T-helper 1 cell treated with Interleukin-12 subunit alpha and Interleukin-12 subunit beta and Interleukin-4 antibody, amounts not matched to agents 30 ng/mL and 1 ng/mL, for 36 hours (primary cell): ENCODE results near the gene ADGRG7. TPM values are rescaled to one million over a fixed set of nuclear protein-coding genes. Genes with fewer than 3 reads are reported as not detected.
"Not testable (repeated sequence)": the region's sequence is repeated elsewhere in the genome, so short reads cannot be mapped to it uniquely, and the experiment has no call there.

ENCODE experiments used
- intact Hi-C: fragments of 100-400 bp; cut with micrococcal nuclease; formaldehyde crosslinking; loops from one replicate; pipeline ENCODE4 v1.15.1; 2024
- total RNA-seq: library from RNA; stranded (reverse); gene quantifications from 2 replicates; pipeline ENCODE4 v1.2.3, GENCODE V29; 2022

Gene ADGRG7
- total RNA-seq, 1 donor from 2014 or later, result not detected

- intact Hi-C loops, result no loop called here
Measured at GRCh38 chr3:100641471-100642032, 32.2 kb downstream of the ADGRG7 start.

DNA sequence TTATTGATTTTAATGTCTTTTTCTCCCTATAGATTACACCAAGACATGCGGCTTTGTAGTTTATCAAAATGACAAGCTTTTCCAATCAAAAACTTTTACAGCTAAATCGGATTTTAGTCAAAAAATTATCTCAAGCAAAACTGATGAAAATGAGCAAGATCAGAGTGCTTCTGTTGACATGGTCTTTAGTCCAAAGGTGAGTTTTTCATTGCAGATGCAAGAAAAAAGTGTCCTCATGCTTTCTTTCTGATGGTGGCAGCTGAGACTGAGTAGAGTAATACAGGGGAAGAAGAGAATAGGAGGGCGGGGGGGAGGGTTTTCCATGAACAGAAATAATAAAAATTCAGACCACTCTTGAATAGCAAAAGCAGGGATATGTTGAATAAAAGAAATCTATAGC lies 36.5 kb downstream of the ADGRG7 start:
- intact Hi-C loops, result no loop called here

DNA sequence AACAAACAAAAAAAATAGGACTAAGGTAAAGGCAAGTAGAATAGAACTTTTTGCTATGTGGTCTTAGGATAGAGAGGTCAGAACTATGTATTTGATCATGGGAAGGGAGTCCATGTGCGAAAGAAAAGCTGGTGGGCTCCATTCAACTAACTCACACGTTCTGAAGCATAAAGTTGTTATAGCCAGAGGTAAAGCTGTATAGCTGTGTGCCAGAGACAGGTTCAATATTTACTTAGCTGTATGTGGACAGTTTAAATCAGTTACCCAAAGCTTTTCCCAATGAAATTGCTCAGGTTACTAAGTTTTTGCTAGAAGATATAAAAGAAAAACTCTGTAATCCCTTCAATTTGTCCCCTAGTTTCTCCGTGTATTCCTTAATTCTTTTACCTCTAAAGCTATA lies 37.8 kb downstream of the ADGRG7 start:
- intact Hi-C loops, result no loop called here

- intact Hi-C loops, result no loop called here
Measured at GRCh38 chr3:100647657-100648056, 38.3 kb downstream of the ADGRG7 start.

- intact Hi-C loops, result loop anchor here (1.0 to 5.0 kb wide), 6 partner anchors 14 to 740 kb away; partner anchors contain the start of genes LNP1 and TOMM70
Measured at GRCh38 chr3:100650651-100651619, 41.5 kb downstream of the ADGRG7 start.

- intact Hi-C loops, result loop anchor here (5.0 kb wide), 1 partner anchor 336 kb away; no protein-coding TSS in a partner anchor
Measured at GRCh38 chr3:100653604-100654294, 44.3 kb downstream of the ADGRG7 start.

- intact Hi-C loops, result no loop called here
Measured at GRCh38 chr3:100656945-100657344, 47.5 kb downstream of the ADGRG7 start.

DNA sequence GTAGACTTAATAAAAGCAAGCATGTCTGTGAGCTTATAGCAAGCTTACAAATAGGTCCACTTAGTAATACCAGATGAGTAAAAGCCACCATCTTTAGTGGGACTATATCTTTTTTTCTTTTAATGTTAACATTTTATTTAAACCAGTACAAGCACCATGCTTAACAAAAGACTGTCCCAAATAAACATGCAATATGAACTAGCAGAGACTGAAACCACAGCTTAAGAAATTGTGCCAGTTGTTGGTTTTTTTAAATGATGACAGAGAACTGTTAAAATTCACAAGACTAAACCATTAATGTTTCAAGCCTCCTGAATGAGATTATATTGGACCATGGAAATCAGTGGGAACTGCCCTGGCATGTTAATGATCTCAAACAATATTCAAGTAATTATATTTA lies 51.9 kb downstream of the ADGRG7 start:
- intact Hi-C loops, result loop anchor here (10.0 kb wide), 1 partner anchor 796 kb away; no protein-coding TSS in a partner anchor

DNA sequence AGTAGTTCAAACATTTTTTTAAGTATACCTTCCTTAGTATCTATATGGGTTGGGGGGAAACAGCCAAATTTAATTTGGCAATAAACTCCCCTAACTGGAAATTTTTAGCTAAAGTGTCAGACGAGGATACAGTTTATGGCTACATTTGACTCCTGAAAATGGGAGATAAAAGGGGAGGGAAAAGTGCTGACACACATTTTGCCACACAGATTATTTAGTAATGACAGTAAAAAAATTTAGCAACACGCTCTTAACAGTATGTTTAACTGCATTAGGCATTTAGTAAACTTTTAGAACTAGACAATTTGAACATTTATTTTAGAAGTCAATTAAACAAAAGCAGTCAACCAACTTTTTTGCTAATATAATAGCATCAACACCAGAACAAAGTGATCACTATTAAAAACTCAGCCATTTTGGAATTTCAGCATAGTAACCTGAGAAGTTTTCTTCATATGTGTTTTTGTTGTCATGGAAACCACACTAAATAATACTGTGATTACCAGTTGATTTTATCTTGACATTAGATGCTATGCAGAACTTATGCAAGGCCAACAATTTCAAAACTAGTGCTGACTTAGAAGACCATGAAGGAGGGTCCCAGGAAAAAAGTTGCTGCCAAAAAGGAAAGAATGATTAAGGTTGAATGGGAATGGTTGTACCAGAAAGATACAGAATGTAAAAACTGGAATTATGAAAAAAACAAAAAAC lies 52.9 kb downstream of the ADGRG7 start:
- intact Hi-C loops, result loop anchor here (2.0 to 10.0 kb wide), 2 partner anchors 797 to 1761 kb away; partner anchors contain the start of gene DCBLD2

- intact Hi-C loops, result loop anchor here (1.0 to 10.0 kb wide), 5 partner anchors 14 to 800 kb away; partner anchors contain the start of gene TFG
Measured at GRCh38 chr3:100665230-100665629, 55.8 kb downstream of the ADGRG7 start.

DNA sequence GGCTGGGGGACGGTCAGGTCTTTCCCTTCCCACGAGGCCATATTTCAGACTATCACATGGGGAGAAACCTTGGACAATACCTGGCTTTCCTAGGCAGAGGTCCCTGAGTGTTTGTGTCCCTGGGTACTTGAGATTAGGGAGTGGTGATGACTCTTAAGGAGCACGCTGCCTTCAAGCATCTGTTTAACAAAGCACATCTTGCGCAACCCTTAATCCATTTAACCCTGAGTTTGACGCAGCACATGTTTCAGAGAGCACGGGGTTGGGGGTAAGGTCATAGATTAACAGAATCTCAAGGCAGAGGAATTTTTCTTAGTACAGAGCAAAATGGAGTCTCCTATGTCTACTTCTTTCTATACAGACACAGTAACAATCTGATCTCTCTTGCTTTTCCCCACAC lies 57.3 kb downstream of the ADGRG7 start:
- intact Hi-C loops, result loop anchor here (5.0 to 10.0 kb wide), 2 partner anchors 716 to 802 kb away; no protein-coding TSS in a partner anchor

DNA sequence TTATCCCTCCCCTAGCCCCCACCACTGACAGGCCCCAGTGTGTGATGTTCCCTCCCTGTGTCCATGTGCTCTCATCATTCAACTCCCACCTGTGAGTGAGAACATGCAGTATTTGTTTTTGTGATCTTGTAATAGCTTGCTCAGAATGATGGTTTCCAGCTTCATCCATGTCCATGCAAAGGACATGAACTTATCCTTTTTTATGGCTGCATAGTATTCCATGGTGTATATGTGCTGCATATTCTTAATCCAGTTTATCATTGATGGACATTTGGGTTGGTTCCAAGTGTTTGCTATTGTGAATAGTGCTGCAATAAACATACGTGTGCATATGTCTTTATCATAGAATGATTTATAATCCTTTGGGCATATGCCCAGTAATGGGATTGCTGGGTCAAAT lies 57.9 kb downstream of the ADGRG7 start:
- intact Hi-C loops, result loop anchor here (5.0 to 10.0 kb wide), 2 partner anchors 715 to 803 kb away; no protein-coding TSS in a partner anchor

GRCh38 chr3:100670995-100671394 lies 61.6 kb downstream of the ADGRG7 start:
- intact Hi-C loops, result not testable (repeated sequence)

GRCh38 chr3:100681496-100681895 lies 72.1 kb downstream of the ADGRG7 start:
- intact Hi-C loops, result no loop called here

DNA sequence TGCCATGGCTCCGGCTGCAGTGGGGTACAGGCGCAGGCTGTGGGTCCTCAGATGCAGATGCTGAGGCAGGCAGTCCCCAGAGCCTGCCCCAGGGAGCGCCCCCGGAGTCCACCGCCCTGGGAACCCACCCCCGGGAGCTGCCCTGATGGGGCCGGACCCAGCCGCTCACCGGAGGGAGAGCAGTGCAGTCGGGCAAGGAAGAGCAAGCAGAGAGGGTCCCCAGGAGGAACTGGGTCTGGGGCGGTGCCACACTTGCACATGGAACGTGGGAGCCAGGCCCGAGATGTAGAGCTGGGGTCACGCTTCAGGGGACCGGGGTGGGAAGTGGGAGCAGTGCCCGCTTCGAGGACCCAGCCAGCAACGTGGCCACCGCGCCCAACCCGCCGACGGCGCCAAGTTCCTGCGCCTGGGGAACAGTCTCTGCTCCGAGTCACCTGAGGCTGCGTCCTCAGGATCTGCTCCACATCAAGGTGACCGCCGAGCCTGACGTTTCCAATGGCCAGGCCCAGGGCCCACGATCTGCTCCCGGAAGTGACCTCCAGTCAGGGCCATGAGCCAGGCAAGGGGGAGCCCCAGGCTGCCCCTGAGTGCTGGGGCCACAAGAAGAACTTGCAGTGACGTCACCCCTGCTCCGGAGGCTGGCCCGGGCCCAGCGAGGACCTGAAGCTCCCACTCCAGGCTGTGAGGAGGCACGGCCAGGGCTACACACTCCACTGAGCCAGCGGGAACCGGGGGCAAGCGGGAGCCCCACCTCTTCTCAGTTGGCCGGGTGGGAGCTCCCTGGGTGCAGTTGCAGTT lies 72.9 kb downstream of the ADGRG7 start:
- intact Hi-C loops, result no loop called here

DNA sequence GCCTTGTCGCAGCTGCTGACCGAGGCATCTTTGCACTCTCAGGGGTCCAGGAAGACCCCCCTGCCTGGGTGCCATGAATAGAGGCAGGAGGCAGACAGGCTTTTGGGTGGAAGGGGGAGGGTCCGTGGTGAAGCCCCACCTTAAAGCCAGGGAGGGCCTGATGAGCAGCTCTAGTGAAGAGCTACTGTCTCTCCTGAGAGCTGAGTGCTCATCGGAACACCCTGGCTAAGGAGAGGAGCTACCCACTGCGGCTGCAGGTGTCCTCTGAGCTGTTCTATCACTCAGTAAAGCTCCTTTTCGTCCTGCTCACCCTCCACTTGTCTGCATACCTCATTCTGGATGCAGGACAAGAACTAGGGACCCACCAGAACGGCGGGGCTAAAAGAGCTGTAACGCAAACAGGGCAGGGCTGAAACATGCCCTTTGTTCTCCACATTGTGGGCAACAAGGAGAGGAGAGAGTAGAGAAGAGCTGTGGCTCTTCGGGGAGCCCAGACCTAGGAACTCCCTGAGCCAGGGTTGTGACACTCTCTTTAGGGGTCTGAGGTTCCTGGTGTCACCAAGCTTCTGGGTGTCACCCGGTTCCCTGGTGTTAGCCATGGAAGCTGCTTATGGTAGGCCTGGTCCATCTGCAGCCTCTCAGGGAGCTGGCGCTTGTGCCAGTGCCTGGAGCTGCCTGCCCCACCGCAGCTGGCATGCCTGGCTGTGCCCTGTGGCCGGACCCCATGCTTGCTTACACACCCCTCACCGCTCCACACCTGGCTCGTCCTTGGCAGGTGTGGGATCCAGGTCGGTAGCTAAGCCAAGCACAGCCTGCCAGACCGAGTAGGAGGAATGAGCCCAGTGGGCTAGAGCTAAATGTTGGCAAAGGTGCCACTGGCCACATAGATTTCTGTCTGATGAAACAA lies 73.7 kb downstream of the ADGRG7 start:
- intact Hi-C loops, result no loop called here

- intact Hi-C loops, result no loop called here
Measured at GRCh38 chr3:100693225-100693624, 83.8 kb downstream of the ADGRG7 start.

DNA sequence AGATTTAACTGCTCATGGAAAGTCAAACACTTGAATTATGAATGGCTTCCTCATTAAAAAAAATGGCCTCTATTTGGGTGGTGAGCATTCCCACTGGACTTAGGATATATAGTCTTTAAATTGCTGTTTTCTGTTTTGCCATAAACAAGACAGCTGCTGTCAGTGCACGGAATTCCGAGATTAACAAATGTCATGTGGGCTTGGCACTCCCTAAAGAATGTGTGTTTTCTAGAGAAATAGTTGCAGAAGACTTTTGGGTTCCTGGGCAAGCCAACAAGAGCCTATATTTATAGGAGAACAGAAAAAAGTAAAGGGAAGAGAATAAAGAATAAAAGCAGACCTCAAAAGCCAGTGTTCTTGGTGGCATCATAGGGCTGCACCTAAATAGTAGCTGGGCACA lies 86.3 kb downstream of the ADGRG7 start:
- intact Hi-C loops, result no loop called here

GRCh38 chr3:100696161-100696560 lies 86.8 kb downstream of the ADGRG7 start:
- intact Hi-C loops, result no loop called here
